Coronary artery (tissue), 2 donors: ENCODE measurements around the gene AMBN.
A peak's percentile ranks its signal among the peaks of the same experiment; 100 is the strongest.

Source experiments
- DNase-seq: peaks from one replicate; pipeline ENCODE4 v3.0.0-alpha.2; 2017; ENCODE audit warnings: low spot score
- H3K27ac ChIP-seq, 2 donors: fragments of 200-600 bp; sonication (generic); one replicate each; pipeline ENCODE4 v1.5.1; 2016 to 2019
- H3K4me3 ChIP-seq: fragments of 200-600 bp; sonication (generic); 2 replicates; pipeline ENCODE4 v1.5.1; 2016; ENCODE audit warnings: mild to moderate bottlenecking, moderate library complexity
- TF ChIP-seq, protein P1 (sequence below): fragments of 200-600 bp; sonication (generic); IDR thresholded peaks from one replicate; pipeline ENCODE4 v1.5.1; 2019; ENCODE audit warnings: antibody characterized with exemption

Gene AMBN

DNA sequence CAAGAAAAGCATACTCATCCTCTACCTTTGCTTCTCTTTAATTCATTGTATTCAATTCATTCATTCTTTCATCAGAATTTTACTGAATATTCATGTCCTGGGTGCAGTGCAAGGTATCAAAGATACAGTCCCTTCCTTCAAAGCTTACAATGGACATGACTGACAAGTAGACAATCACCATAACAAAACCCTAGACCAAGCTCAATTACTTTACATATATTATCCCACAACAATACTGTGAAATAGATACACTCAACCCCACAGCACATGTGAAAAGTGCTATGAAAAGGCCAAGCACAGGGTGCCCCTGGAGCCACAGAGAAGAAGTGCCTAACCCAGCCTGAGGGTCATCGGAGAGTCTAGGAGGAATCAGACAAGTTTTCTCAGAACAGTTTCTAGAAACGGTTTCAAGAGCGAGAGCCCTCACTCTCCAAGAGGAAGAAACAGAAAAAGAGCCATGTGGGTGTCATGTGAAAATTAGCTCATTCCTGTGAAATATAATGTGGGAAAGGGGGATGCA lies 15.3 kb downstream of the AMBN start:
- Histone ChIP-seq H3K4me3 (no peak overlapping the region), H3K27ac (no peak overlapping the region)
- DNase-seq, result no peak
- TF ChIP-seq, protein P1, sequence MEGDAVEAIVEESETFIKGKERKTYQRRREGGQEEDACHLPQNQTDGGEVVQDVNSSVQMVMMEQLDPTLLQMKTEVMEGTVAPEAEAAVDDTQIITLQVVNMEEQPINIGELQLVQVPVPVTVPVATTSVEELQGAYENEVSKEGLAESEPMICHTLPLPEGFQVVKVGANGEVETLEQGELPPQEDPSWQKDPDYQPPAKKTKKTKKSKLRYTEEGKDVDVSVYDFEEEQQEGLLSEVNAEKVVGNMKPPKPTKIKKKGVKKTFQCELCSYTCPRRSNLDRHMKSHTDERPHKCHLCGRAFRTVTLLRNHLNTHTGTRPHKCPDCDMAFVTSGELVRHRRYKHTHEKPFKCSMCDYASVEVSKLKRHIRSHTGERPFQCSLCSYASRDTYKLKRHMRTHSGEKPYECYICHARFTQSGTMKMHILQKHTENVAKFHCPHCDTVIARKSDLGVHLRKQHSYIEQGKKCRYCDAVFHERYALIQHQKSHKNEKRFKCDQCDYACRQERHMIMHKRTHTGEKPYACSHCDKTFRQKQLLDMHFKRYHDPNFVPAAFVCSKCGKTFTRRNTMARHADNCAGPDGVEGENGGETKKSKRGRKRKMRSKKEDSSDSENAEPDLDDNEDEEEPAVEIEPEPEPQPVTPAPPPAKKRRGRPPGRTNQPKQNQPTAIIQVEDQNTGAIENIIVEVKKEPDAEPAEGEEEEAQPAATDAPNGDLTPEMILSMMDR, result no peak

DNA sequence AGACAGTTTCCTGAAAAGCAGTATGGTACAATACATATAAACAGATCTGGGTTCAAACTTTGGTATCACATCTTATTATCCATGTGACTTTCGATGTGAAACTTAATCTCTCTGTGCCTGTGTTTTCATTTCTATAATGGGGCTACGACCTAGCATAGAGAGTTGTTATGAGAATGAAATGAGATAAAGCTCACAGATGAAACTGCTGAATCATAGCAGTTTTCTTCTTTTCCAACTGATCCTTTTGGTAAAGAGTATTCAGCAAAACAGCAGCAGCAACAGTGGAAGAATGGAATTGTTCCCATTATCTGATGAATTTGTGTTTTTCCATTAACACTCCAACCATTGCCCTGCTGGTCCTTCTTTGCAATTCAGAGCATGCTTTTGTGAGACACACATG lies 16.3 kb downstream of the AMBN start:
- no peak overlapping the region for H3K4me3 ChIP-seq
- H3K27ac ChIP-seq, result no peak overlapping the region
- no peak for DNase-seq
- TF ChIP-seq, protein P1, result no peak

DNA sequence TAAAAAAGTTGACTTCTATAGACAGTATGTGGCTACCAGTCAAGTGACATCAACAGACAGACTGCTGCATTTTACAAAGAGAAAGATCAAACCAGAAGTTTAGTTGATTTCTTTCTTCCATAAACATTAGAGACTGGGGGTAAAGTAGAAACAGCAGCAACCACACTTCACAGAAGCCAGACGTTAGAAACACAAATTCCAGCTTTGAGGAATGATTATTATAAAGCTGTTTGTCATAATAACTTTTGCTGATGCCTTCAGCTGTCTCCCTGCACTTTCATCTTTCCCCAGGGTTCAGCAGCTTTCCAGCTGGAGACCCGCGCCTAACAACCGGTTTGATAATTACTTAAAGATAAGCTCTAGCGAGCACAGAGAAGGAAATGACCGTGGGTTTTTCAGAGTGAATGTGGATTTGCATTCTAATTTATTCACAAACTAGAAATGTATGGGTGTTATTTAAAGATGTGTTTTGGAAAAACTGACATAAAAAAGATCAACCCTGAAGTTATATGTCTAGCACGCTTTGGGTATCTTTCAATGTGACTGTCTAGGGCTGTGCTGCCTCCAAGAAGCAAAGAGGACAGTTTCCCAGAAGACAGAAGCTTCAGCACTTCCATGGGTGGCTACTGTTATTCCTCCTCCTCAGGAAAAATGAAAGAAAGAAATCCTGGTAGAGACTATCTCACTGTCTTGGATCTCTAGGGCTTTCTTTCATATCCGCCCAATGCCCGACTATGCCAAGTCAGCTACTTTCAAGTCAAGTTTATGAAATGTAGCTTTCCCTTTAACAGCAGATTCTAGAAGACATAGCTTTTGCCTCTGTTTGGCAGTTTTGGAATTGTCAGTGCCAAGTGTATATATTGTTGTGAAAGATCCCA lies 21.5 kb downstream of the AMBN start:
- H3K4me3 ChIP-seq, result peak overlapping the region; percentile 59
- DNase-seq, result no peak
- H3K27ac ChIP-seq, result no peak overlapping the region
- TF ChIP-seq, protein P1, result no peak

DNA sequence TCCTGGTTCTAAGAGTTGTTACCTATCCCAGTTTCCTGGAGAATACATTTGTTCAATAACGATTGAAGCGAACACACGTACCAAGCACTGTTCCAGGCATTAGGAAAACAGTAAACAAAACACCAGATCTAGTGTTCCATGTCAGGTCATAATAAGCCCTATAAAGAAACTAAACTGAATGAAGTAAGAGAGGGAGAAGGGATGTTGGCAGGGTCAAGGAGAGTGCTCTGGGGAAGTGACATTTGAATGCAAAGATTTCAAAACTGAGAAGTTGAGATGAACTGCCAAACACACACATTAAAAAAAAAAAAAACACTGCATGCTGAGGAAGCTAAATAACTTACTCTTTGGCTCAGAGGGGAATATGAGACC lies 22.1 kb downstream of the AMBN start:
- H3K4me3 ChIP-seq, result peak overlapping the region; percentile 59
- TF ChIP-seq, protein P1, result no peak
- no peak for DNase-seq
- no peak overlapping the region for H3K27ac ChIP-seq

DNA sequence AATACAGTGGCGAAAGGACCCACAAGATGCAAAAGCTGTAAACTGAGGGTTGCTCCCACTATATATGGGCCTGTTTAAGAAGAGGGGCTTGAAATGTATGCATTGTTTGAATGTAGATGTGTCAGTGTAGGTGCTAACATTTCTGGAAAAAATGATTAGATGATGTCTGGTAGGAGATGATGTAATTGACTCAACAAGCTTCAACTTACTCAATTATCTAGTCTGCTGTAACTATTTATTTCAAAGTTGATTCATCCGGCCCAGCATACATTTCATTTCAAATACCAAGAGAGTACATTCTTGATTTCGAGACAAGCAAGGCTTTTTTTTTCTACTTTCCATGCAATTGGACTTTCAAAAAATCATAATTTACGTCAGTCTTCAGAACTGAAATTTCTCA lies 27.2 kb downstream of the AMBN start:
- Histone ChIP-seq H3K27ac (no peak overlapping the region), H3K4me3 (no peak overlapping the region)
- no peak for DNase-seq
- TF ChIP-seq, protein P1, result no peak

DNA sequence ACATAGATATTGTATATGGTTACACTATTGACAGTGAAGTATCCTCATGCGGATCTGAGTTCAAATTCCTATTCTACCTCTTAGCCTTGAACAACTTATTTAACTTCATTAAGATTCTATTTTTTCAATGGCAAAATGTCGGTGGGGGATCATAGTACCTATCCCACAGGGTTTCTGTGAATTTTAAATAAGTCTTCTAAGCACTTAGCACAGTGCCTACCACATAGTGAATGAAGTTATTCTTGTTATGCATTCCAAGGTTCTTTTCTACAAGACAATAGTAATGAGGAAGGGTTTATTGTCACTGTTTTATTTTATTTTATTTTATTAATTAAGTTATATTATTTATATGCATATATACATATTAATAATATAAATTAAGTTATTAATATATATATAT lies 27.7 kb downstream of the AMBN start:
- Histone ChIP-seq H3K27ac (no peak overlapping the region), H3K4me3 (no peak overlapping the region)
- TF ChIP-seq, protein P1, result no peak
- no peak for DNase-seq

DNA sequence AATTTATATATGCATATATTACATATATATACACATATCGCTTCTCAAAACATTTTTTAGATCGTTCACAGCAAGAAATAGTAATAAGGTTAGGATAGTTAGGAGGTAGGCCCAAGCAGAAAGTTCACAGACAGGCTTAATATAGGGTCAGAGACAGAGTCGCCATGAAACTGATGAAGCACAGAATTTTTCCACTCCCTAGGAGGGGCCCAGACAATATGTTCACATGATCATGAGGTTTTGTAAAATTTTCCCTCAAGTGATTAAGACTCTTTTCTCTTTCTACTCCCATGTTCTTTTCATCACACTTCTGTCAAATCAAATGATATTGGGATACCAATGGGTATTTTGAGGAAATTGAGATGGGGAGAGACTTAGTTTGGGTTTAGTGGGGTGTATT lies 31.3 kb downstream of the AMBN start:
- no peak overlapping the region for H3K27ac ChIP-seq
- TF ChIP-seq, protein P1, result no peak
- DNase-seq, result no peak

More for the DNA sequence above, 31.3 kb downstream of the AMBN start:
- no peak overlapping the region for H3K4me3 ChIP-seq
